ENCODE data around the gene RDH8. TPM values are rescaled to one million over a fixed set of nuclear protein-coding genes. Genes with fewer than 3 reads are reported as not detected.
A peak's percentile ranks its signal among the peaks of the same experiment; 100 is the strongest.

Gene RDH8
- total and polyA plus RNA-seq, 2 of the 4 experiments (the other 2 are of a cell fraction) = 0.18 TPM; not detected in 1

GRCh38 chr19:10000171-10000826 is 13.0 kb upstream of the RDH8 start:
- Histone ChIP-seq H3K18ac (ENCODE audit: low read depth, low read length) (no peak overlapping the region), H3K27me3 (ENCODE audit: control insufficient read depth, insufficient read depth, low read length) (no peaks in the 10 kb centered on the region), H3K23ac (ENCODE audit: low read depth, low read length) (no peak overlapping the region), H2BK5ac (ENCODE audit: low read depth, low read length, poor library complexity, severe bottlenecking) (no peak overlapping the region), H3K56ac (ENCODE audit: extremely low read depth, insufficient read depth, low read length) (no peak overlapping the region), H3K9ac (ENCODE audit: low read depth, low read length) (no peak overlapping the region), H4K20me1 (ENCODE audit: insufficient read depth, low read length) (no peaks in the 10 kb centered on the region), H2BK20ac (ENCODE audit: low read depth, low read length) (peak overlapping the region; percentile 45; the same call in 1 of the 2 replicates), H2BK120ac (ENCODE audit: low read depth, low read length) (no peak overlapping the region), H3K4me3 (ENCODE audit: insufficient read depth, low read depth, low read length) (no peak overlapping the region), H3K27ac (ENCODE audit: insufficient read depth, low read length) (no peak overlapping the region), H3K9me3 (ENCODE audit: control insufficient read depth, insufficient read depth, low read length) (no peaks in the 10 kb centered on the region), H2BK15ac (ENCODE audit: low read depth, low read length) (peak overlapping the region; percentile 2; the same call in 1 of the 3 replicates), H2AFZ (replicated peaks; ENCODE audit: low read length, poor library complexity) (peak overlapping the region; percentile 60), H2AK9ac (replicated peaks; ENCODE audit: low read depth, low read length, poor library complexity) (peak overlapping the region; percentile 13), H3K9me1 (ENCODE audit: insufficient read depth, low read length) (peaks cover 5% of the 10 kb centered on the region; the same call in 1 of the 2 replicates), H3K4ac (ENCODE audit: low read depth, low read length) (peak overlapping the region; percentile 53; the same call in 1 of the 2 replicates), H3K36me3 (ENCODE audit: control insufficient read depth, insufficient read depth, low read length) (peaks cover 4% of the 10 kb centered on the region), H2AK5ac (ENCODE audit: low read depth, low read length) (peak overlapping the region; percentile 25; the same call in 1 of the 2 replicates), H3K4me2 (ENCODE audit: low read depth, low read length) (peak overlapping the region; percentile 3; the same call in 1 of the 2 replicates), H3K14ac (replicated peaks; ENCODE audit: low read depth, low read length) (no peak overlapping the region), H3K79me1 (ENCODE audit: low read depth in 1 of 2, low read length in 2 of 2) (no peaks in the 10 kb centered on the region), H4K8ac (ENCODE audit: low read depth in 2 of 2, low read length in 2 of 2) (peak overlapping the region; percentile 9 to 68; a peak in 1 of 4 replicates), H4K91ac (ENCODE audit: insufficient read depth, low read depth, low read length) (peak overlapping the region; percentile 45; the same call in 1 of the 2 replicates), H4K5ac (ENCODE audit: low read depth, low read length) (0 out of 2 replicates have a peak overlapping the region, but pooled peaks have one; percentile 7), H3K4me1 (ENCODE audit: control insufficient read depth, insufficient read depth, low read length) (0 out of 2 replicates have a peak, but pooled peaks cover 1% of the 10 kb centered on the region)
- POLR2A ChIA-PET (ENCODE audit: unreplicated experiment) = interaction anchor here (1.1 kb wide), 1 partner anchor 96 kb away, joined by 3 read pairs; no protein-coding TSS in a partner anchor
- 9% methylated on average over 5 of the region's 16 CpGs; no CpG with 5 or more reads in 1 of the 2 experiments for WGBS, 2 experiments (ENCODE audit: extremely low coverage in 2 of 2, insufficient read length in 1 of 2)
- dilution Hi-C loops (cut with HindIII; ENCODE audit: low sequenced_read_pairs, unreplicated experiment) = no loop called here
- intact Hi-C loops (cut with micrococcal nuclease) = loop anchor here (1.0 to 2.0 kb wide), 2 partner anchors 27 to 66 kb away; no protein-coding TSS in a partner anchor
- DNase-seq (peak; percentile 70), ATAC-seq (ENCODE audit: low read depth) (peak; percentile 92)
- CTCF ChIA-PET = interaction anchor here (0.6 to 3.9 kb wide), 15 partner anchors 9 to 202 kb away, joined by 3 to 16 read pairs (median 4); partner anchors contain the start of gene COL5A3
- no TSS peak for BruUV-seq (replicated peaks)
- in situ Hi-C loops (cut with MboI; ENCODE audit: low sequenced_read_pairs) = loop anchor here (5.0 kb wide), 1 partner anchor 63 kb away; the partner anchor contains the start of gene OLFM2
- TF ChIP-seq CHD1 (IDR thresholded peaks at IDR 0.05; ENCODE audit: low read depth, low read length) = no peak
- TF ChIP-seq RFX5 (IDR thresholded peaks at IDR 0.05; ENCODE audit: low read depth, low read length) = no peak
- TF ChIP-seq BHLHE40 (IDR thresholded peaks at IDR 0.05; ENCODE audit: low read depth, low read length) = 0 out of 2 replicates have a peak, but pooled peaks have one; percentile 5
- peak; percentile 89 for TF ChIP-seq CTCF (conservative IDR thresholded peaks at IDR 0.05; ENCODE audit: low read depth, low read length)
- TF ChIP-seq, protein P1, sequence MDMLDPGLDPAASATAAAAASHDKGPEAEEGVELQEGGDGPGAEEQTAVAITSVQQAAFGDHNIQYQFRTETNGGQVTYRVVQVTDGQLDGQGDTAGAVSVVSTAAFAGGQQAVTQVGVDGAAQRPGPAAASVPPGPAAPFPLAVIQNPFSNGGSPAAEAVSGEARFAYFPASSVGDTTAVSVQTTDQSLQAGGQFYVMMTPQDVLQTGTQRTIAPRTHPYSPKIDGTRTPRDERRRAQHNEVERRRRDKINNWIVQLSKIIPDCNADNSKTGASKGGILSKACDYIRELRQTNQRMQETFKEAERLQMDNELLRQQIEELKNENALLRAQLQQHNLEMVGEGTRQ (IDR thresholded peaks at IDR 0.05; ENCODE audit: low read depth, low read length) = no peak
- peak; percentile 86 for TF ChIP-seq SMC3 (IDR thresholded peaks at IDR 0.05; ENCODE audit: low read depth, low read length)
- TF ChIP-seq MAZ (IDR thresholded peaks at IDR 0.05; ENCODE audit: borderline replicate concordance, low read depth, low read length) = peak; percentile 68
- no peak for TF ChIP-seq ELK1 (IDR thresholded peaks at IDR 0.05; ENCODE audit: borderline replicate concordance, low read depth, low read length)
- TF ChIP-seq POLR2A (IDR thresholded peaks at IDR 0.05; ENCODE audit: low read depth, low read length) = no peak
- no peak for TF ChIP-seq NFE2L2 (IDR thresholded peaks at IDR 0.05; ENCODE audit: low read depth, low read length)
- peak; percentile 85 for TF ChIP-seq RAD21 (IDR thresholded peaks at IDR 0.05; ENCODE audit: low read length)
- TF ChIP-seq CEBPB (IDR thresholded peaks at IDR 0.05; ENCODE audit: low read depth, low read length) = no peak
- no peak for TF ChIP-seq MAFK (IDR thresholded peaks at IDR 0.05; ENCODE audit: low read depth, low read length)
- no peak for TF ChIP-seq FOS (IDR thresholded peaks at IDR 0.05; ENCODE audit: low read depth, low read length)
